Transverse colon (tissue), 4 donors: ENCODE results near the gene PDE2A.

ENCODE experiments used
- CTCF ChIP-seq, 5 experiments: fragments of 200-600 bp in 3 of 5; fragments of 450-650 bp in 2 of 5; sonication (generic) in 3 of 5; IDR thresholded peaks; 1 replicate in 2 of 5; 2 replicates in 3 of 5; pipeline ENCODE4 v1.5.1; 2016 to 2017; ENCODE audit warnings: antibody characterized with exemption in 5 of 5, inconsistent platforms in 3 of 5, mild to moderate bottlenecking in 2 of 5, moderate library complexity in 1 of 5
- POLR2A ChIP-seq: fragments of 450-650 bp; IDR thresholded peaks from one replicate; pipeline ENCODE4 v1.6.1; 2016; ENCODE audit warnings: antibody characterized with exemption, mild to moderate bottlenecking, moderate library complexity
- POLR2AphosphoS5 ChIP-seq, 3 donors: sonication (generic); formaldehyde crosslinking; IDR thresholded peaks; one replicate each; pipeline ENCODE4 v1.6.1; 2016; ENCODE audit warnings: antibody characterized with exemption in 3 of 3

GRCh38 chr11:72670041-72670440, 4.2 kb downstream of the PDE2A start:
- TF ChIP-seq CTCF (IDR thresholded peaks at IDR 0.05) (no peak), POLR2A (no peak), POLR2AphosphoS5 (IDR thresholded peaks at IDR 0.05) (no peak)
